IMR-90 (cell line): ENCODE results near the gene NR4A2. TPM values are rescaled to one million over a fixed set of nuclear protein-coding genes. Genes with fewer than 3 reads are reported as not detected.

ENCODE experiments used
- ATAC-seq: fragments of 200-7000 bp; cut with Tn5 transposase; 2 replicates; pipeline ENCODE4 v1.9.1; 2020; ENCODE audit warnings: low read depth, mild to moderate bottlenecking, moderate library complexity
- BruUV-seq: library from RNA; stranded (reverse); fragments of 400-500 nt; replicated peaks from 2 replicates; lab custom pipeline; 2021; lab: Mats Ljungman, UMichigan
- CTCF ChIA-PET: fragments of 300-600 bp; formaldehyde crosslinking; extraction: SDS; loops from one replicate; lab custom pipeline; 2021; ENCODE audit warnings: antibody characterized with exemption; lab: Yijun Ruan, JAX
- POLR2A ChIA-PET: fragments of 300-600 bp; sonication (Branson Sonifier 250); formaldehyde crosslinking; loops from one replicate; lab custom pipeline; 2022; ENCODE audit warnings: antibody characterized with exemption; ENCODE audit not compliant: unreplicated experiment; lab: Charles Lee
- DNase-seq: peaks from one replicate; pipeline ENCODE4 v3.0.0; 2013
- H2AFZ ChIP-seq: replicated peaks from 2 replicates; pipeline ENCODE3; 2013; ENCODE audit warnings: low read length, mild to moderate bottlenecking; ENCODE audit not compliant: poor library complexity
- H2AK5ac ChIP-seq: 2 replicates; pipeline ENCODE4 v1.6.1; 2013; ENCODE audit warnings: low read depth, low read length, inconsistent platforms
- H2AK9ac ChIP-seq: replicated peaks from 2 replicates; pipeline ENCODE3; 2013; ENCODE audit warnings: mild to moderate bottlenecking, low read depth, low read length, moderate library complexity; ENCODE audit not compliant: poor library complexity
- H2BK120ac ChIP-seq: 2 replicates; pipeline ENCODE4 v1.6.1; 2013; ENCODE audit warnings: low read depth, low read length, inconsistent platforms
- H2BK15ac ChIP-seq: 3 replicates; pipeline ENCODE4 v1.6.1; 2013; ENCODE audit warnings: low read depth, low read length, inconsistent platforms
- H2BK20ac ChIP-seq: 2 replicates; pipeline ENCODE4 v1.6.1; 2013; ENCODE audit warnings: low read depth, mild to moderate bottlenecking, inconsistent platforms, low read length, moderate library complexity
- H2BK5ac ChIP-seq: 2 replicates; pipeline ENCODE4 v1.6.1; 2013; ENCODE audit warnings: mild to moderate bottlenecking, low read depth, low read length, inconsistent platforms; ENCODE audit not compliant: poor library complexity, severe bottlenecking
- H3K14ac ChIP-seq: replicated peaks from 2 replicates; pipeline ENCODE4 v1.6.1; 2013; ENCODE audit warnings: low read depth, low read length, inconsistent platforms
- H3K18ac ChIP-seq: 2 replicates; pipeline ENCODE4 v1.6.1; 2013; ENCODE audit warnings: low read depth, low read length, control low read depth
- H3K23ac ChIP-seq: 2 replicates; pipeline ENCODE4 v1.6.1; 2013; ENCODE audit warnings: low read depth, low read length, inconsistent platforms
- H3K27ac ChIP-seq: 2 replicates; pipeline ENCODE4 v1.5.1; 2013; ENCODE audit warnings: mild to moderate bottlenecking, control low read depth, low read length; ENCODE audit not compliant: insufficient read depth
- H3K27me3 ChIP-seq: 2 replicates; pipeline ENCODE4 v1.6.1; 2013; ENCODE audit warnings: low read length; ENCODE audit not compliant: control insufficient read depth, insufficient read depth
- H3K36me3 ChIP-seq: 2 replicates; pipeline ENCODE4 v1.6.1; 2013; ENCODE audit warnings: low read length, mixed read lengths; ENCODE audit not compliant: control insufficient read depth, insufficient read depth
- H3K4ac ChIP-seq: 2 replicates; pipeline ENCODE4 v1.6.1; 2013; ENCODE audit warnings: low read depth, low read length, inconsistent platforms
- H3K4me1 ChIP-seq: 2 replicates; pipeline ENCODE4 v1.6.1; 2013; ENCODE audit warnings: low read length, mixed read lengths; ENCODE audit not compliant: control insufficient read depth, insufficient read depth
- H3K4me2 ChIP-seq: 2 replicates; pipeline ENCODE4 v1.6.1; 2013; ENCODE audit warnings: low read depth, mild to moderate bottlenecking, control low read depth, low read length, moderate library complexity
- H3K4me3 ChIP-seq: 2 replicates; pipeline ENCODE4 v1.5.1; 2013; ENCODE audit warnings: low read depth, mild to moderate bottlenecking, control low read depth, low read length, moderate library complexity; ENCODE audit not compliant: insufficient read depth
- H3K56ac ChIP-seq: 2 replicates; pipeline ENCODE4 v1.6.1; 2013; ENCODE audit warnings: low read length, inconsistent platforms; ENCODE audit not compliant: insufficient read depth; ENCODE audit errors: extremely low read depth
- H3K79me1 ChIP-seq, 2 experiments: 2 replicates each; pipeline ENCODE4 v1.6.1; 2013; ENCODE audit warnings: low read length in 2 of 2, inconsistent platforms in 1 of 2, low read depth in 1 of 2
- H3K9ac ChIP-seq: 2 replicates; pipeline ENCODE4 v1.6.1; 2013; ENCODE audit warnings: low read depth, low read length, control low read depth
- H3K9me1 ChIP-seq: 2 replicates; pipeline ENCODE4 v1.6.1; 2013; ENCODE audit warnings: low read length, inconsistent platforms; ENCODE audit not compliant: insufficient read depth
- H3K9me3 ChIP-seq: 2 replicates; pipeline ENCODE4 v1.6.1; 2013; ENCODE audit warnings: low read length; ENCODE audit not compliant: control insufficient read depth, insufficient read depth
- H4K20me1 ChIP-seq: 2 replicates; pipeline ENCODE4 v1.6.1; 2013; ENCODE audit warnings: low read length, inconsistent platforms; ENCODE audit not compliant: insufficient read depth
- H4K5ac ChIP-seq: 2 replicates; pipeline ENCODE4 v1.6.1; 2013; ENCODE audit warnings: mild to moderate bottlenecking, low read depth, low read length, control low read depth
- H4K8ac ChIP-seq, 2 experiments: 2 replicates each; pipeline ENCODE4 v1.6.1; 2013; ENCODE audit warnings: low read depth in 2 of 2, low read length in 2 of 2, control low read depth in 1 of 2, inconsistent platforms in 1 of 2
- H4K91ac ChIP-seq: 2 replicates; pipeline ENCODE4 v1.6.1; 2013; ENCODE audit warnings: low read depth, low read length, inconsistent platforms; ENCODE audit not compliant: insufficient read depth
- FOS ChIP-seq: fragments of 150-350 bp; IDR thresholded peaks from 2 replicates; pipeline ENCODE4 v1.6.1; 2016; ENCODE audit warnings: low read depth, low read length
- MAFK ChIP-seq: IDR thresholded peaks from 2 replicates; pipeline ENCODE4 v1.6.1; 2012; ENCODE audit warnings: low read depth, low read length, improper control_type of control experiment
- POLR2A ChIP-seq: IDR thresholded peaks from 2 replicates; pipeline ENCODE4 v1.6.1; 2012; ENCODE audit warnings: mild to moderate bottlenecking, low read depth, low read length
- WGBS, 2 experiments: methylation state at CpG; one replicate each; pipeline versions ENCODE4 v1.1.5 to v1.1.7; 2013; ENCODE audit warnings: missing lambda C conversion rate in 2 of 2; ENCODE audit not compliant: insufficient read length in 1 of 2; ENCODE audit errors: extremely low coverage in 2 of 2; 5-methylcytosine and 5-hydroxymethylcytosine counted together
- dilution Hi-C: fragments of 300-500 bp; cut with HindIII; formaldehyde crosslinking; loops from one replicate; pipeline ENCODE4 v1.14.3; 2018; ENCODE audit warnings: low sequenced_read_pairs; ENCODE audit not compliant: unreplicated experiment
- in situ Hi-C: fragments of 300-500 bp; cut with MboI; formaldehyde crosslinking; loops from 3 replicates; pipeline ENCODE4 v1.14.3; 2019; ENCODE audit warnings: low sequenced_read_pairs, inconsistent platforms, mixed read lengths
- intact Hi-C: fragments of 100-400 bp; cut with micrococcal nuclease; formaldehyde crosslinking; loops from 2 replicates; pipeline ENCODE4 v1.10.0; 2022
- polyA plus RNA-seq, 3 experiments: library from polyadenylated mRNA; depleted of rRNA; stranded (reverse); fragments of >200 nt; gene quantifications; 2 replicates each; pipeline ENCODE4 v1.2.3, GENCODE V29; 2012; ENCODE audit warnings: low replicate concordance in 1 of 3
- total RNA-seq: library from RNA; depleted of rRNA; stranded (reverse); fragments of >200 nt; gene quantifications from 2 replicates; pipeline ENCODE4 v1.2.3, GENCODE V29; 2012
- TF ChIP-seq, protein P1 (sequence below): fragments of 150-350 bp; IDR thresholded peaks from 2 replicates; pipeline ENCODE4 v1.6.1; 2017; ENCODE audit warnings: mild to moderate bottlenecking, antibody characterized with exemption, low read length, low read depth

The NR4A2 gene
- total and polyA plus RNA-seq, 2 of the 4 experiments (the other 2 are of a cell fraction): 0.72 to 2.3 TPM

DNA sequence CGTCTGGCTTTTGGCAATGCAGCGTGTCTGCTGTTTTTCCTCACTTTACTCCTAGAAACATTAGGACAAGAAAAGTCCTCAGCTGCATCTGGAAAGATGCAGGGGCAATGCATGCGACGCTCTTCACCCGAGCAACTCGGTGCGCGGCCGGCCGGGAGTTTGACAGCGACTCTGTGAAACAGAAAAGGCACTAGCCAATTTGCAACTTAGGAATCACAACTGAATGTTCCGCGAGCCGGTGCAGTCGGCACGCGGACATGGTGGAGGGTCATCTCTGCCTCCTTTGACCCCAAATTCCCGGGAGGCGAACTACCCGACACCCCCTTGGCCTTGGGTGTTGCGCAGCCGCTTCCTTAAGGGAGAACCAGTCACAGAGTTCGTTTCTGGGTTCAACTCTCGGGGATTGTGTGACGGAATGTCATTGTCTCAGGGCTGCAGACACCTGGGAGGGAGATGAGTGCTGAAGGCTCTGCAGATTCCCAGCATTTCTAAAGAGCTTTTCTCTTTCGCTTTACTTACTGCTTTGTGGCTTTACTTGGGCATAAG is 9.8 kb downstream of the NR4A2 start:
- in situ Hi-C loops (no loop called here), dilution Hi-C loops (no loop called here), intact Hi-C loops (no loop called here)
- H2AK5ac ChIP-seq: no peak overlapping the region
- no peak overlapping the region for H3K56ac ChIP-seq
- H3K36me3 ChIP-seq: peaks cover 17% of the 10 kb centered on the region
- no peak overlapping the region for H3K4ac ChIP-seq
- H3K27me3 ChIP-seq: no peaks in the 10 kb centered on the region
- no peak overlapping the region; the same call in 1 of the 2 replicates for H3K4me2 ChIP-seq
- no peaks in the 10 kb centered on the region for H3K9me3 ChIP-seq
- no peak overlapping the region for H2AK9ac ChIP-seq
- ATAC-seq (no peak), DNase-seq (no peak)
- H4K20me1 ChIP-seq: no peaks in the 10 kb centered on the region
- ChIA-PET CTCF (no interaction called here), POLR2A (no interaction called here)
- no peak overlapping the region for H3K9ac ChIP-seq
- no peak overlapping the region for H2BK120ac ChIP-seq
- H4K91ac ChIP-seq: no peak overlapping the region
- H3K79me1 ChIP-seq: no peaks in the 10 kb centered on the region
- no peak overlapping the region for H2BK20ac ChIP-seq
- 47% methylated on average over 7 of the region's 26 CpGs; no CpG with 5 or more reads in 1 of the 2 experiments for WGBS, 2 experiments
- H4K8ac ChIP-seq: no peak overlapping the region
- TF ChIP-seq, protein P1, sequence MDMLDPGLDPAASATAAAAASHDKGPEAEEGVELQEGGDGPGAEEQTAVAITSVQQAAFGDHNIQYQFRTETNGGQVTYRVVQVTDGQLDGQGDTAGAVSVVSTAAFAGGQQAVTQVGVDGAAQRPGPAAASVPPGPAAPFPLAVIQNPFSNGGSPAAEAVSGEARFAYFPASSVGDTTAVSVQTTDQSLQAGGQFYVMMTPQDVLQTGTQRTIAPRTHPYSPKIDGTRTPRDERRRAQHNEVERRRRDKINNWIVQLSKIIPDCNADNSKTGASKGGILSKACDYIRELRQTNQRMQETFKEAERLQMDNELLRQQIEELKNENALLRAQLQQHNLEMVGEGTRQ: no peak
- TF ChIP-seq POLR2A (peak; percentile 73), FOS (no peak), MAFK (no peak)
- H4K5ac ChIP-seq: no peak overlapping the region
- no peaks in the 10 kb centered on the region for H3K9me1 ChIP-seq
- peak overlapping the region; percentile 2 for H2AFZ ChIP-seq
- no peak overlapping the region for H3K4me3 ChIP-seq
- no peak overlapping the region for H2BK5ac ChIP-seq
- no peak overlapping the region for H3K14ac ChIP-seq
- no peak overlapping the region for H2BK15ac ChIP-seq
- no peak overlapping the region for H3K23ac ChIP-seq
- no peak overlapping the region for H3K18ac ChIP-seq
- H3K4me1 ChIP-seq: no peaks in the 10 kb centered on the region
- H3K27ac ChIP-seq: no peak overlapping the region
- no TSS peak for BruUV-seq
